ENCODE measurements around the gene SPAG16. TPM values are rescaled to one million over a fixed set of nuclear protein-coding genes. Genes with fewer than 3 reads are reported as not detected.

SPAG16 gene
- total RNA-seq, 4 donors from 2014 or later = 1.1 to 8.8 (median 6.3) TPM

- intact Hi-C loops (cut with DNase I; ENCODE audit: low total_unique reads) = no loop called here
- DNase-seq = no peak
- no peaks in the 10 kb centered on the region for H3K4me1 ChIP-seq
- TF ChIP-seq POLR2A (IDR thresholded peaks at IDR 0.05) (no peak), CTCF (IDR thresholded peaks at IDR 0.05 in 4 of 5, conservative IDR thresholded peaks at IDR 0.05 in 1 of 5) (no peak)
- in situ Hi-C loops (cut with MboI; ENCODE audit: low sequenced_read_pairs in 4 of 4) = no loop called here
- H3K4me3 ChIP-seq = no peak overlapping the region
- H3K9me3 ChIP-seq = no peaks in the 10 kb centered on the region
- ATAC-seq = no peak
- no peak overlapping the region for H3K27ac ChIP-seq
- H3K36me3 ChIP-seq = no peaks in the 10 kb centered on the region
- no peaks in the 10 kb centered on the region for H3K27me3 ChIP-seq
Observed at GRCh38 chr2:214341646-214342045, 1057.4 kb downstream of the SPAG16 start.

- no peak overlapping the region for H3K4me3 ChIP-seq
- DNase-seq (no peak), ATAC-seq (no peak)
- in situ Hi-C loops (cut with MboI; ENCODE audit: low sequenced_read_pairs in 4 of 4) = no loop called here
- H3K36me3 ChIP-seq = no peaks in the 10 kb centered on the region
- no peaks in the 10 kb centered on the region for H3K4me1 ChIP-seq
- H3K27ac ChIP-seq = no peak overlapping the region
- H3K9me3 ChIP-seq = no peaks in the 10 kb centered on the region
- TF ChIP-seq POLR2A (IDR thresholded peaks at IDR 0.05) = no peak
- no peak for TF ChIP-seq CTCF (IDR thresholded peaks at IDR 0.05 in 4 of 5, conservative IDR thresholded peaks at IDR 0.05 in 1 of 5)
- intact Hi-C loops (cut with DNase I; ENCODE audit: low total_unique reads) = no loop called here
- no peaks in the 10 kb centered on the region for H3K27me3 ChIP-seq
Observed at GRCh38 chr2:214358506-214358905, 1074.2 kb downstream of the SPAG16 start.

DNA sequence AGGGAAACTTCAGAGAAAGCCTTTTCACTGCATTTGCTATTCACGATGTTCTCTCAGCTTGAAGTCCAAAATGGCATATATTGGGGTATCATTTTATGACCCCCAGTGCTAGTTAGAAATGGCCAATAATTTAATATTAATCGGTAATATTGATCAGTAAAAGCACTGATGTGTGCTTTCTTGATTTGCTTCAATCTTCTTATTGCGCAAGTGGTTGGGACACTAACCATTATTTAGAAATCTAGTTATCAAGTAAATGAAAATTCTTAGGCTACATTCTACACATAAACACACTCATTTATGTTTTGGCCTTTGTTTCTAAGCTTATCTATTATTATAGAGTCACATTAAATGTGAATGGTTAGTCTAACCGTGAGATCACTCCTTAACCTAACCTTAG lies 1076.9 kb downstream of the SPAG16 start:
- in situ Hi-C loops (cut with MboI; ENCODE audit: low sequenced_read_pairs in 4 of 4) (no loop called here), intact Hi-C loops (cut with DNase I; ENCODE audit: low total_unique reads) (no loop called here)
- no peaks in the 10 kb centered on the region for H3K36me3 ChIP-seq
- H3K4me1 ChIP-seq = no peaks in the 10 kb centered on the region
- H3K9me3 ChIP-seq = no peaks in the 10 kb centered on the region
- no peak for TF ChIP-seq POLR2A (IDR thresholded peaks at IDR 0.05)
- no peak for TF ChIP-seq CTCF (IDR thresholded peaks at IDR 0.05 in 4 of 5, conservative IDR thresholded peaks at IDR 0.05 in 1 of 5)
- no peaks in the 10 kb centered on the region for H3K27me3 ChIP-seq
- H3K27ac ChIP-seq = no peak overlapping the region
- DNase-seq (no peak), ATAC-seq (no peak)
- no peak overlapping the region for H3K4me3 ChIP-seq

DNA sequence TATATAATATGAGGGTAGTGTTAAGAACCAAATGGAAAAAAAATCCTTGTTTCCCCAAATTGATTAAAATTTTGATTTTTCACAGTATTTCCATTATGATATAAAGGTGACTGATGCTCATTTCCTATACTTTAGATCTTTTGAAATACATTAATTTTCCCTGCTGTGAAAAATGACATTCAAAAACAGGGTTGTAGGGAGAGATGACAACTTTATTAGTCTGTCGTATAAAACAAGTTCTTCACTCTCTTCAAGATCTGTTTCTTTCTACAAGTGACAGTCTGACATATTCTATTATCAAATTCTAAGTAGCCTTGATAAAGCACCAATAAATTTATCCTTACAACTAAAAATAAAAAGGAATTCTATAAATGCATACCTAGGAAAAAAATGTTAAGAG lies 1081.3 kb downstream of the SPAG16 start:
- H3K27ac ChIP-seq = no peak overlapping the region
- in situ Hi-C loops (cut with MboI; ENCODE audit: low sequenced_read_pairs in 4 of 4) (no loop called here), intact Hi-C loops (cut with DNase I; ENCODE audit: low total_unique reads) (no loop called here)
- TF ChIP-seq CTCF (IDR thresholded peaks at IDR 0.05 in 4 of 5, conservative IDR thresholded peaks at IDR 0.05 in 1 of 5) (no peak), POLR2A (IDR thresholded peaks at IDR 0.05) (no peak)
- H3K27me3 ChIP-seq = no peaks in the 10 kb centered on the region
- no peaks in the 10 kb centered on the region for H3K9me3 ChIP-seq
- H3K4me1 ChIP-seq = no peaks in the 10 kb centered on the region
- no peak for ATAC-seq
- no peaks in the 10 kb centered on the region for H3K36me3 ChIP-seq
- DNase-seq = no peak
- no peak overlapping the region for H3K4me3 ChIP-seq

DNA sequence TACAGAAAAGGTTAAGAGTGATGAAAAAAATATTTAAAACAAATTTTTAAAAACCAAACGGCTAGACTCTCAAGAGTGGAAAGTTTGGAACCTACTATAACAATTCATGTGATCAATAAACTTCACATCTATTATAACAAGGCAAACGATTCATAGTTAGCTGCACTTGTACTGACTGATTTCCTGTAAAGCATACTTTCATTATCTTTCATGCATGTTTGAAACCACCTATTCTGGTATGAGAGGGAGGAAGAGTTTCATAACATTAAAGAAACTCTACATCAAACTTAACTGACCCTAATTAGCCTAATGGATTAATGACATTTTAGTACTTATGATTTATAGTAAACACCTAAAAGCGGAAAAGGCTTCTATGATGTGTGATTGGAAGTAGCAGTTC lies 1082.9 kb downstream of the SPAG16 start:
- in situ Hi-C loops (cut with MboI; ENCODE audit: low sequenced_read_pairs in 4 of 4) = no loop called here
- H3K4me3 ChIP-seq = no peak overlapping the region
- intact Hi-C loops (cut with DNase I; ENCODE audit: low total_unique reads) = no loop called here
- H3K4me1 ChIP-seq = no peaks in the 10 kb centered on the region
- no peak overlapping the region for H3K27ac ChIP-seq
- no peak for TF ChIP-seq CTCF (IDR thresholded peaks at IDR 0.05 in 4 of 5, conservative IDR thresholded peaks at IDR 0.05 in 1 of 5)
- no peak for TF ChIP-seq POLR2A (IDR thresholded peaks at IDR 0.05)
- H3K36me3 ChIP-seq = no peaks in the 10 kb centered on the region
- H3K27me3 ChIP-seq = no peaks in the 10 kb centered on the region
- no peaks in the 10 kb centered on the region for H3K9me3 ChIP-seq
- ATAC-seq (no peak), DNase-seq (no peak)
